ENCODE data around the gene ADCY3.

DNA sequence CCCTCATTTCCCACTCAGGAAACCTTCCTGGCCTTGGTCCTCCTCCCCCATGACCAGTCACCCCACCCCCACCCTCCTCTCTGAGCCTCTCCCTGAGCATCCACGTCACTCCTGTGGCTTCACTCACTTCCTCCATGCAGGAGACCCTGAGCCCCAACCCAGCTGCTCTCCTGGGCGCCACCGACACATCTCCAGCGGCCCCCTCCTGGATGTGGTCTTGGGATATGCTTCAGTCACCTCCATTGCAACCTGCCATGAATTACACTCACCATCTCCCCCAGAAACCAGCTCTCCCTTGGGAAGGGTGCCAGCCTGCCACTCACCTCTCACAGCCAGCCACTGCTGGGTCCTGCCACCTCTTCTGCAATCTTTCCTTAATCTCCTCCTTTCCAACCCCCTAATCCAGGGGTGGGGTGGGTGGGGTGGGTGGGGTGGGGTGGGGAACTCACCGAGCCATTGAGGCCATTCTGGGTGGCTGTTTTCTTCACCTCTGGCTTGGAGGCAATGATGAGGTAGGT lies 82.0 kb downstream of the ADCY3 start:
- TF ChIP-seq, protein P1, sequence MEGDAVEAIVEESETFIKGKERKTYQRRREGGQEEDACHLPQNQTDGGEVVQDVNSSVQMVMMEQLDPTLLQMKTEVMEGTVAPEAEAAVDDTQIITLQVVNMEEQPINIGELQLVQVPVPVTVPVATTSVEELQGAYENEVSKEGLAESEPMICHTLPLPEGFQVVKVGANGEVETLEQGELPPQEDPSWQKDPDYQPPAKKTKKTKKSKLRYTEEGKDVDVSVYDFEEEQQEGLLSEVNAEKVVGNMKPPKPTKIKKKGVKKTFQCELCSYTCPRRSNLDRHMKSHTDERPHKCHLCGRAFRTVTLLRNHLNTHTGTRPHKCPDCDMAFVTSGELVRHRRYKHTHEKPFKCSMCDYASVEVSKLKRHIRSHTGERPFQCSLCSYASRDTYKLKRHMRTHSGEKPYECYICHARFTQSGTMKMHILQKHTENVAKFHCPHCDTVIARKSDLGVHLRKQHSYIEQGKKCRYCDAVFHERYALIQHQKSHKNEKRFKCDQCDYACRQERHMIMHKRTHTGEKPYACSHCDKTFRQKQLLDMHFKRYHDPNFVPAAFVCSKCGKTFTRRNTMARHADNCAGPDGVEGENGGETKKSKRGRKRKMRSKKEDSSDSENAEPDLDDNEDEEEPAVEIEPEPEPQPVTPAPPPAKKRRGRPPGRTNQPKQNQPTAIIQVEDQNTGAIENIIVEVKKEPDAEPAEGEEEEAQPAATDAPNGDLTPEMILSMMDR (IDR thresholded peaks at IDR 0.05), result no peak
- TF ChIP-seq POLR2A (IDR thresholded peaks at IDR 0.05), result no peak
